HG03521 (cell line): ENCODE data around the gene DDTL.

Experiments
- ATAC-seq: cut with Tn5 transposase; IDR thresholded peaks from one replicate; pipeline ENCODE4 v1.9.1; 2021; ENCODE audit warnings: mild to moderate bottlenecking, moderate library complexity; ENCODE audit not compliant: unreplicated experiment

DDTL gene

DNA sequence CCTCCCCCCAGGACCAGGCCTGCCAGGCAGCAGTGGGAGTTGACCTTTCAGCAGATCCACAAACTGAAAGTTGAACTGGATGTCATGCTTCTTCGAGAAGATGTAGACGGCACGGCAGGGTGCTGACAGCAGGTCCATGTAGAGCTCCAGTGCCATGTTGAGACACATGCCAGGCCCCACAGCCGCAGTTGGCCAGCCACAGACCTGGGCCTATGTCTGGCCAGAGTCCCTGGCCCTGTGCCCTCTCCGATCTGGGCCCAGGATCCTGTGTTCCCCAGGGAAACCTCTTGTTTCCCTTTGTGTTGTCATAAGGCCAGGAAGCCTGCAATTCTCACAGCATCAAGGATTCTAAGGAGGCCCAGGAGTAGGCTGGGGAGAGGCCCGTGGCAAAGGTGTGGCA lies 38.5 kb downstream of the DDTL start, which contains the start of gene GSTT4:
Gene GSTT4, minus strand, starts transcription at position 253 of the 400 bp plus-strand sequence. Its CDS starts 97 bp downstream, at position 156.
- ATAC-seq, result no peak

- ATAC-seq, result no peak
Measured at GRCh38 chr22:24006207-24006913, 39.7 kb downstream of the DDTL start.

DNA sequence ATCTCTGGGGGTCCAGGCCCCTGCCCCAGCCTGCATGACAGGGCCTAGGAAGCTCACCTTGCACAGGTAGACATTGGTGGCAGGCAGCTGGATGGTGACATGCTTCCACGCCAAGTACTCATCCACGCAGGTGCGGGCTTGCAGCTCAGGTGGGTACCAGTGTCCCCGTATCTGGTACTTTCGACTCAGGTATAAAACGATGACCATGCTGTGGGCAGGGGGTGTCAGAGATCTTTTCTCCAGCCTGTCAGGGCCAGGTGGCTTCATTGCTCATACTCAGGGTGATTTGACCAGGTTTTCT lies 40.2 kb downstream of the DDTL start:
- ATAC-seq, result no peak

DNA sequence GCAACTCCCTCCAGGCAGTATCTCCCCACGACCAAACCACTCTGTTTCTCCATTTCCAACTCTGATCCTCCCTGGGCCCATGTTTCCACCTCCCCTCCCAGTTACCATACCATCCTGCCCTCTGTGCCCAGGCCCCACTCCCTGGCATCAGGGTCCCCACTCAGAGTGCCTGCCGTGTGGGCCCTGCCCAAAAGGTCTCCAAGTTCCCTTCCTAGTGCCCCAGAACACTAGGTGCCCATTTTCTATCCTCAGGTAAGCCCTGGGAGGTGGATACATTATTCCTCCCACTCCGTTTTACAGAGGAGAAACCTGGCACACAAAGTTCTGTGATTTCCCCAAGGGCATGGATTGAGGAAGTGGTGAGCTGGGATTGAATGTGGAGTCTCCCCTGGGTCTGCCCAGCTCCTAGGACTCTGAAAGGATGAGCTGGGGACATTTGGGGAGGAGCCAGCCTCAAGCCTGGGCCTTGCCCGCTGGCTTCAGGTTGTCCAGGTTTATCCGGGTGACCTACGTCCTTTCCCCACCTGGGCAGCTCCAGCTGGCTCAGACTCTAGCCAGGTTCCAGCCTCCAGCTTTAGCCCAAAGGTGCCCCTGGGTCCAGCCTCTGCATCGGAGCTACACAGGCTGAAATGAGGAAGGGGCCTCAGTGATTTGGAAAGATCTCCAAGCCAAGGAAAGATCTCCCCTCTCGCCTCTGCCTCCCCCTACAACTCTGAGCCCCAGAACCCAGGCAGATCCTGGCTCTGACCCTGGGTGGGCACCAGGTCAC lies 40.7 kb downstream of the DDTL start:
- ATAC-seq, result no peak

DNA sequence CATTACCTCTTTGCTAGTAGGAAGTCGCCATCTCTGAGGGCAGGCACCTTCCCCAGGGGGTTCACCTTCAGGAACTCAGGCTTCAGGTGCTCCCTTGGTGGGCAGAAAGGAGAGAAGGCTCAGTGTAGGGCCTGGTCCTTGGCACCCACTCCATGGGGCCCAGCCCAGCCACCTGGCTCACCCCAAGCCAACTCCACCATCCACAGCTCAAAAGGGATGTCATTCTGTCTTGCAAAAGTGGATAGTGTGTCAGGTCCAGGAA lies 41.3 kb downstream of the DDTL start:
- no peak for ATAC-seq

DNA sequence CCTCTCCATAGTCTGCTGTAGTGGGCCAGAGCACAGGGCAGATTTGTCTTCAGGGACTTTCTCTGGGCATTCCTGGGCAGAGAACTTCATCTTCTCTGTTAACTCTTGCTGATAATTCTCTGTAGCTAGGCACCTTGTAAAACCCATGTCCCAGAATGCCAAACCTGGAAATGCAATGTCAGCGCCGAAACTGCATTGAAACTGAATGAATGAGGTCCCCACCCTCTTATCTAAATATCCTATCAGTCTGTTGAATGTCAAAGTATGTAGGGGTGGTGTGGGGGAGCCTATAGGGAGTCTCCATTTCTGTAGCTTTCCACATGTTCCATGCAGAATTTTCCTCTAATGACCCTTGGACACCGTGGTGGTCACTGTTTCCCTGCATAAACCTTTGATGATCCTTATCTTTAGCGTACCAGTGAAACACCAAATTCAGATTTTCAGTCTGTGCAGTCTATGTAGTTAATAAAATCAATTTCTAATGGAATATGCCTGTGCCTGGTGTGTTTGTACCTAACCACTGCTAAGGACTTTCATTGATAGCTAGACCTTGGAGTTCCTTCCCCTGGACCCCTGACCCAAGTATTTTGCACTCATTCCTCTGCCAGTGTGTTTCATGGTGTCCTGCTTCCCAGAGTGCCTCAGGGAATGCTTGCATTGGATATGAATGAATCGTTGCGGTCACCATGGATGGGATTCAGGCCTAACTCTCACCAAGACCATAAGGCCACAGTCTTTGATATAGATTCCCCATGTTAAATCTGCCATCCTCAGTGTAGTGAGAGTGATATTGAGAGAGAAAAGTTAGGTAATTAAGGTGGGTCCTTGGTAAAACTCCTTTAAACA lies 41.9 kb downstream of the DDTL start:
- ATAC-seq, result no peak

DNA sequence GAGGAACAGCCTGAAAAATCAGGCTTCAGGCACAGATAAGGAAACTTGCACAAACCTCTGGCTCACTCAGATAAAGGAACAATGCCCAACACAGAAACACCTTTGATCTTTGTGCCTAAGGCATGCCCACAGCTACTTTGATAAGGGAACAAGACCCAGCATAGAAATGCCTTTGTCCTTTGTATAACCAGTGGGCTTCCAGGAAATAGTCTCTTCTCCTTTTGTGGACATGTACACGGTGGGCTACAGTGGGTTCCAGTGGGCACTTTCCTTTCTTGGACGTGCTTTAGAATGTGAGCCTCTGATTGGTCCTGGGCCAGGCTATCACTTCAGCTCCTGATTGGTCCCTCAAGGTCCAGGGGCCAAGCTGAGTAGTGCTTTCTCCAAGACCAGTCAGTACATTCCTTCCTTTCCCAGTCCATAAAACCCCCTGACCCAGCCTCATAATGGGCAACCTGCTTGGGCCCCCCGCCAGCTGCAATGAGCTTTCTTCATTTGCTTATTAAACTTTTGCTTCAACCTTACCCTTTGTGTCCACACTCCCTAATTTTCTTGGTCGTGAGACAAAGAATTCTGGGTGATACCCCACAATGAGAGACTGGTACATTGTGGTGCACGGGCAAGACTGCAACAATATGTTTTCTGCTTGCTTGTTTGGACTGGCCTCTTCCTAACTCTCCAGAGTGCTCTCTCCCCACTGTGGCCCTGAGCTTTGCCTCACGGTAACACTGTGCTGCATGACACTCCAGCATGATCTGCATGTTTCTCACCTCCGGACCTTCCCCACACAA lies 42.7 kb downstream of the DDTL start:
- ATAC-seq, result no peak

DNA sequence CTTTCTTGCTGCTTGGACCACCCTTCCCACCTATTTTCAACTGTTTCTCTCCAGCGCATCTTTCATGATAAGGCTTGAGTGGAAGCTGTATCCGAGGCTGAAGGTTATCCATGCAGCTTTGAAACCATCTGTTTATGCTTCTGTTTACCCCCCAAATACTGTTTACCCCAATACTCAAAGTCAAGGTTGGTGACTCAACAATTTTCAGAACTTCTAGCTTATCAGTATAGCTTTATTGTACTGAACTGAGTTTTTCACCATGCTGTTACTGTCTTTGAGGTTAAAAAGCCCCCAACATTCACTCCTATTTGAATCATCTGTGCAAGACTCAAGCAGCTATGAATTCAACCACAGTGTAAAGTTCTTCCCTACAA lies 43.3 kb downstream of the DDTL start:
- ATAC-seq, result no peak

DNA sequence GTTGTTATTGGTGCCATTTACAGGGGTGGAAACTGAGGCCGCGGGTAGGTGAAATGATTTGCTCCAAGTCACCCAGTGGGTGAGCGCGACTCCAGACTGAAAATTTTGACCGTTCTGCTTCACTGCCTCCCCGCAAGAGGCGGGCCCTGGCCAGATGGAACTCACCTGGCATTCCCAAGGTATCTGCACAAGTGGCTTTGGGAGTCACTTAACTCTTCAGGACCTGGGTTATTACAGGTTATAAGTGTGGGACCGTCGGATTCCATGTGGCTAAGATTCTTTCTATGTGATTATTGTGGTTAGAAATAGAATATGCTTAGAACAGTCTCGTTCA lies 45.0 kb downstream of the DDTL start:
- ATAC-seq, result no peak

- no peak for ATAC-seq
Measured at GRCh38 chr22:24016156-24016555, 49.5 kb downstream of the DDTL start.

- ATAC-seq, result no peak
Measured at GRCh38 chr22:24021304-24021703, 54.6 kb downstream of the DDTL start.
